Psoas muscle (tissue), 8 donors: ENCODE data around the gene SMIM45. TPM values are rescaled to one million over a fixed set of nuclear protein-coding genes. Genes with fewer than 3 reads are reported as not detected.

Source experiments
- ATAC-seq, 4 donors: fragments of 200-7000 bp; cut with Tn5 transposase; one replicate each; pipeline ENCODE4 v1.9.1; 2020; ENCODE audit warnings: moderate library complexity in 3 of 4, mild to moderate bottlenecking in 2 of 4
- DNase-seq, 2 donors: peaks; one replicate each; pipeline ENCODE4 v3.0.0-alpha.2; 2020
- H3K27ac ChIP-seq: fragments of 200-600 bp; one replicate; pipeline ENCODE4 v1.8.0; 2022
- H3K27me3 ChIP-seq, 3 donors: fragments of 200-600 bp in 1 of 3; one replicate each; pipeline versions ENCODE4 v1.6.1 to v1.8.0; 2013 to 2022; ENCODE audit warnings: low read length in 2 of 3, mild to moderate bottlenecking in 2 of 3, moderate library complexity in 1 of 3; ENCODE audit not compliant: insufficient read depth in 3 of 3
- H3K36me3 ChIP-seq, 2 donors: fragments of 200-600 bp in 1 of 2; one replicate each; pipeline versions ENCODE4 v1.6.1 to v1.8.0; 2013 to 2022; ENCODE audit warnings: low read depth in 1 of 2, mild to moderate bottlenecking in 1 of 2, moderate library complexity in 1 of 2; ENCODE audit not compliant: insufficient read depth in 1 of 2
- H3K4me1 ChIP-seq: fragments of 200-600 bp; one replicate; pipeline ENCODE4 v1.8.0; 2022
- H3K4me3 ChIP-seq: fragments of 200-600 bp; one replicate; pipeline ENCODE4 v1.8.0; 2022; ENCODE audit warnings: mild to moderate bottlenecking
- H3K9me3 ChIP-seq: fragments of 200-600 bp; one replicate; pipeline ENCODE4 v1.8.0; 2022
- WGBS, 3 donors: extraction: QIAGEN DNeasy Blood & Tissue Kit; methylation state at CpG; one replicate each; pipeline versions ENCODE4 v1.1.6 to v1.1.7; 2013; 5-methylcytosine and 5-hydroxymethylcytosine counted together
- intact Hi-C, 2 donors: fragments of 100-400 bp; cut with DNase I; formaldehyde crosslinking; loops; one replicate each; pipeline versions ENCODE4 v1.11.0 to v1.14.2; 2022
- polyA plus RNA-seq, 3 donors: library from polyadenylated mRNA; stranded (reverse); fragments of 200-250 nt; gene quantifications; one replicate each; pipeline ENCODE4 v1.2.3, GENCODE V29; 2013
- total RNA-seq, 4 donors: library from RNA; stranded (reverse); fragmentation: NEBNext Ultra II Directional in 2 of 4; extraction: Animal tissue kit (Norgen Biotek cat#: 25700) in 2 of 4; gene quantifications; one replicate each; pipeline versions ENCODE4 v1.2.1 to v1.2.4, GENCODE V29; 2021 to 2023
- TF ChIP-seq, protein P1 (sequence below): fragments of 200-600 bp; IDR thresholded peaks from one replicate; pipeline ENCODE4 v1.8.0; 2022; ENCODE audit warnings: antibody characterized with exemption
- donor health status: healthy with polysubstance abuse.
- donor health status: DM: no; HTN: no; CAD: no; lungs with moderate emphysema.
- donor health status: Bipolar disorder and iron deficiency.
- donor health status: healthy.
- donor health status: DM: yes; HTN: yes; CAD: no.
- donor health status: DM: no; HTN: no; CAD: no.
- donor health status: DM: no; HTN: no; CAD: no.
- donor health status: DM: yes; HTN: yes; CAD: no.

SMIM45 gene

GRCh38 chr22:42001706-42002105 is 49.8 kb downstream of the SMIM45 start:
- WGBS, 3 donors: 92 to 96% (median 94%) methylated on average over 12 of the region's 12 CpGs
- H3K4me1 ChIP-seq: no peaks in the 10 kb centered on the region
- no peak for ATAC-seq
- no peak for DNase-seq
- intact Hi-C loops: no loop called here
- peaks cover 0 to 2% (median 0%) of the 10 kb centered on the region in 3 donors for H3K27me3 ChIP-seq
- H3K27ac ChIP-seq: no peak overlapping the region
- TF ChIP-seq, protein P1, sequence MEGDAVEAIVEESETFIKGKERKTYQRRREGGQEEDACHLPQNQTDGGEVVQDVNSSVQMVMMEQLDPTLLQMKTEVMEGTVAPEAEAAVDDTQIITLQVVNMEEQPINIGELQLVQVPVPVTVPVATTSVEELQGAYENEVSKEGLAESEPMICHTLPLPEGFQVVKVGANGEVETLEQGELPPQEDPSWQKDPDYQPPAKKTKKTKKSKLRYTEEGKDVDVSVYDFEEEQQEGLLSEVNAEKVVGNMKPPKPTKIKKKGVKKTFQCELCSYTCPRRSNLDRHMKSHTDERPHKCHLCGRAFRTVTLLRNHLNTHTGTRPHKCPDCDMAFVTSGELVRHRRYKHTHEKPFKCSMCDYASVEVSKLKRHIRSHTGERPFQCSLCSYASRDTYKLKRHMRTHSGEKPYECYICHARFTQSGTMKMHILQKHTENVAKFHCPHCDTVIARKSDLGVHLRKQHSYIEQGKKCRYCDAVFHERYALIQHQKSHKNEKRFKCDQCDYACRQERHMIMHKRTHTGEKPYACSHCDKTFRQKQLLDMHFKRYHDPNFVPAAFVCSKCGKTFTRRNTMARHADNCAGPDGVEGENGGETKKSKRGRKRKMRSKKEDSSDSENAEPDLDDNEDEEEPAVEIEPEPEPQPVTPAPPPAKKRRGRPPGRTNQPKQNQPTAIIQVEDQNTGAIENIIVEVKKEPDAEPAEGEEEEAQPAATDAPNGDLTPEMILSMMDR: no peak
- H3K4me3 ChIP-seq: no peak overlapping the region
- peaks cover 0 to 6% of the 10 kb centered on the region in 2 donors for H3K36me3 ChIP-seq
- no peaks in the 10 kb centered on the region for H3K9me3 ChIP-seq

DNA sequence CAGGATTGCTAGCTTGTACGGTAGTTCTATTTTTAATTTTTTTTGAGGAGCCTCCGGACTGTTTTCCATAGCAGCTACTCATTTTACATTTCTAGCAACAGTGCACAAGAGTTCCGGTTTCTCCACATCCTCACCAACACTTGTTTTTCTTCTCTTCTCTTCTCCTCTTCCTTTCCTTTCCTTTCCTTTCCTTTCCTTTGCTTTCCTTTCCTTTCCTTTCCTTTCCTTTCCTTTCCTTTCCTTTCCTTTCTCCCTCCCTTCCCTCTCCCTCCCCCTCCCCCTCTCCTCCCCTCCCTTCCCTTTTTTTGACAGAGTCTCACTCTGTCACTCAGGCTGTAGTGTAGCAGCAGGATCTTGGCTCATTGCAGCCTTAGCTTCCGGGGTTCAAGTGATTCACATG is 56.0 kb downstream of the SMIM45 start:
- Histone ChIP-seq H3K27me3 (no peaks in the 10 kb centered on the region), H3K36me3 (no peaks in the 10 kb centered on the region), H3K9me3 (peaks cover 22% of the 10 kb centered on the region), H3K27ac (no peak overlapping the region), H3K4me1 (no peaks in the 10 kb centered on the region), H3K4me3 (no peak overlapping the region)
- intact Hi-C loops: no loop called here
- DNase-seq: no peak
- TF ChIP-seq, protein P1: no peak
- no peak for ATAC-seq
- 57 to 70% (median 67%) methylated on average over 4 of the region's 4 CpGs for WGBS, 3 donors

Other genes with a start within 250 kb of the SMIM45 start
- 1 to 10 TPM; 2.8 to 7.7 (median 5.5) TPM for gene CCDC134, start 151.5 kb upstream of the SMIM45 start, total RNA-seq
- gene CCDC134, start 151.5 kb upstream of the SMIM45 start, polyA plus RNA-seq: 1 to 10 TPM; 2.2 to 7.8 (median 3.9) TPM
- gene SREBF2, start 119.0 kb upstream of the SMIM45 start, total RNA-seq: 10 to 100 TPM; 36.3 to 47.0 (median 43.6) TPM
- gene SREBF2, start 119.0 kb upstream of the SMIM45 start, polyA plus RNA-seq: 10 to 100 TPM; 21.0 to 24.1 (median 23.8) TPM
- gene SHISA8, start 37.1 kb upstream of the SMIM45 start, total RNA-seq: under 1 TPM in 3 of 4 donors, not detected in 1; 0.15 to 0.26 (median 0.26) TPM
- gene SHISA8, start 37.1 kb upstream of the SMIM45 start, polyA plus RNA-seq: not detected
- 1 to 10 TPM in 1 of 4 donors, under 1 TPM in 3; 0.20 to 1.4 (median 0.38) TPM for gene TNFRSF13C, start 25.3 kb upstream of the SMIM45 start, total RNA-seq
- gene TNFRSF13C, start 25.3 kb upstream of the SMIM45 start, polyA plus RNA-seq: under 1 TPM in 2 of 3 donors, not detected in 1; 0.01 to 0.05 TPM
- 1 to 10 TPM in 2 of 4 donors, under 1 TPM in 1, not detected in 1; 0.59 to 2.3 (median 1.5) TPM for gene CENPM, start 5.0 kb upstream of the SMIM45 start, total RNA-seq
- 1 to 10 TPM in 2 of 3 donors, under 1 TPM in 1; 0.52 to 1.2 (median 1.1) TPM for gene CENPM, start 5.0 kb upstream of the SMIM45 start, polyA plus RNA-seq
- under 1 TPM in 1 of 4 donors, not detected in 3; 0.06 TPM for gene SEPTIN3, start 17.3 kb downstream of the SMIM45 start, total RNA-seq
- gene SEPTIN3, start 17.3 kb downstream of the SMIM45 start, polyA plus RNA-seq: under 1 TPM; 0.03 to 0.14 (median 0.05) TPM
- 1 to 10 TPM in 1 of 4 donors, under 1 TPM in 3; 0.22 to 1.7 (median 0.48) TPM for gene WBP2NL, start 46.6 kb downstream of the SMIM45 start, total RNA-seq
- gene WBP2NL, start 46.6 kb downstream of the SMIM45 start, polyA plus RNA-seq: under 1 TPM in 2 of 3 donors, not detected in 1; 0.22 to 0.40 TPM
- gene NAGA, start 118.7 kb downstream of the SMIM45 start, total RNA-seq: 1 to 10 TPM; 5.2 to 8.5 (median 7.7) TPM
- gene NAGA, start 118.7 kb downstream of the SMIM45 start, polyA plus RNA-seq: 1 to 10 TPM; 5.3 to 7.3 (median 5.7) TPM
- gene PHETA2, start 122.1 kb downstream of the SMIM45 start, total RNA-seq: 1 to 10 TPM; 1.4 to 2.4 (median 2.1) TPM
- 1 to 10 TPM; 2.0 to 2.3 (median 2.2) TPM for gene PHETA2, start 122.1 kb downstream of the SMIM45 start, polyA plus RNA-seq
- 100 to 1,000 TPM; 117 to 164 (median 129) TPM for gene SMDT1, start 127.5 kb downstream of the SMIM45 start, total RNA-seq
- gene SMDT1, start 127.5 kb downstream of the SMIM45 start, polyA plus RNA-seq: 100 to 1,000 TPM; 117 to 198 (median 194) TPM
- 100 to 1,000 TPM; 149 to 181 (median 160) TPM for gene NDUFA6, start 138.6 kb downstream of the SMIM45 start, total RNA-seq
- 100 to 1,000 TPM; 242 to 253 (median 245) TPM for gene NDUFA6, start 138.6 kb downstream of the SMIM45 start, polyA plus RNA-seq
- gene CYP2D6, start 178.7 kb downstream of the SMIM45 start, total RNA-seq: under 1 TPM in 3 of 4 donors, not detected in 1; 0.13 to 0.44 (median 0.26) TPM
- under 1 TPM; 0.03 to 0.23 (median 0.19) TPM for gene CYP2D6, start 178.7 kb downstream of the SMIM45 start, polyA plus RNA-seq